GM19463 (cell line): ENCODE data around the gene ZNF621.
A peak's percentile ranks its signal among the peaks of the same experiment; 100 is the strongest.

Experiments
- ATAC-seq: cut with Tn5 transposase; IDR thresholded peaks from one replicate; pipeline ENCODE4 v1.9.1; 2021; ENCODE audit warnings: mild to moderate bottlenecking, moderate library complexity; ENCODE audit not compliant: unreplicated experiment

Gene ZNF621

DNA sequence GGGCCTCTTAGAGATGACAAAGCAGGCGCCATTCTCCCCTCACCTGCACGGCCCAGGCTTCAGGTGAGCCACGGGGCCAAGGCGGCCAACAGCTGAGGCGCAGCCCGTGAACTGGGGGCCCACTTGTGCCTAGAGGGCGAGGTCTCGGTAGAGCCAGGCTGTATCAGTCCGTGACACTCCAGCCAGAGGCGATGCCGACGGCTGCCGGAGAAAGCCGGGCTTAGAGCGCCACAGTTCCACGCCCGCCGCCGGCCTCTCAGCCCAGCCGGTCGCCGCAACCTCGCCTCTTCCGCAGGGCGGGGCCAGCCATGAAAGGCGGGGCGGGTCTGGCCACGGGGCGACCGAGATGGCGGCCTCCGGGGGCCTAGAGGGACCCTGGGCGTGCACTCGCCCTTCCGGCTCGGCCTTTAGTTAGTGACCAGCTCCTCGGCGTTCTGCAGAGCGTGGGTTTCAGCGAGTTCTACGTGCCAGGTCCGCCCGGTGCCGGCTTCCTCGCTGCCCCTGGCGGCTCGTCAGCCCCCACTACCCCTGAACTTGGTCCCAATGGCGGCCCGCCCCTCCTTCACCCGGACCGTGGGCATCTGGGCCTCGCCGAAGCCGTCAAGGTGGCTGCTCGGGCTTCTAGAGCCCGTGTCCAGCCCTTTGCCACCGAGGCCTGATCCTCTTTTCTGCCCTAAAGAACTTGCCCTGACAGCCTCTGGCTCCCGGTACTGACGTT lies at the start of gene ZNF621:
Gene ZNF621, plus strand, starts transcription at position 393 of the 718 bp plus-strand sequence. CDS start 881 bp downstream, outside the sequence.
- ATAC-seq = peak; percentile 99

DNA sequence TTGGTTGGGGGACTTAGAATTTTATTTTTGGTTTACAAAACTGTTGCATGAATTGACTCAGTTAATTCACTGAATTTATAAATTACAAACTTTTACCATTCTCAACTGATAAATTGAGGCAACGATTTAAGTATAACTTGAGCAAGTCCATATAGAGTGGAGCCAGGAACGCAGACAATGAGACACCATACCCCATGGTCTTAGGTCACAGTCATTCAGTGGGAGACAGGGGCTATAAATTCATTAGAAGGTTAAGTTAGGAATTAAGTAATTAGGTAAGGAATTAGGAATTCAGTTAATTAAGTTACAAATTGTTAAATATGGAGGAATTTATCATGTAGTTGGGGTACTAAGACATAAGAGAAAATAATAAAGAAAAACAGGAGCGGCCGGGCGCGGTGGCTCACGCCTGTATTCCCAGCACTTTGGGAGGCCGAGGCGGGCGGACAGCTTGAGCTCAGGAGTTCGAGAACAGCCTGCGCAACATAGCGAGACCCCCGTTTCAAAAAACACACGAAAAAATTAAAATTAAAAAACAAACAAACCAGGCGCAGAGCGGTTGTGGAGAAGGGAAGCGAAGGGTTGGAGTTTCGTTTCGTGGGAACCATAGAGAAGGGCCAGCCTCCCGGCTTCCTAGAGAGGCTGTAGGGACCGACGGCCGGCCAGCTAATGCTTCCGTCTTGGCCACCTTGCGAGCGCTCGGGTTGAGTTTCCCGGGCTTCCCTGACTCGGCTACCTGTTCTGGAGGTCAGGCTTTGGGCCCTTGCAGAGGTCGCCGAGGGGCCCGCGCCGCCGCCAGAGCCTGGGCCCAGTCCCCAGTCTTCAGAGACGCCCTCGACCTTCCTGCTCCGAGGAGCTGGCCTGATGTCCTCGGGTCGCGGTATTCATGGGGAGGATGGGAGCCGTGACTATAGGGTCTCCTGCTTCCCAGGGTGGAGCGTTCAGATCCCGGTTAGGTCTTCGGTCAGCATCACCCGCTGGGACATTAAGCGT lies 48.0 kb upstream of the ZNF621 start, which contains the start of gene ZNF619:
Gene ZNF619, plus strand, starts transcription at position 645 of the 993 bp plus-strand sequence. CDS start 858 bp downstream, outside the sequence.
- ATAC-seq = peak; percentile 87

DNA sequence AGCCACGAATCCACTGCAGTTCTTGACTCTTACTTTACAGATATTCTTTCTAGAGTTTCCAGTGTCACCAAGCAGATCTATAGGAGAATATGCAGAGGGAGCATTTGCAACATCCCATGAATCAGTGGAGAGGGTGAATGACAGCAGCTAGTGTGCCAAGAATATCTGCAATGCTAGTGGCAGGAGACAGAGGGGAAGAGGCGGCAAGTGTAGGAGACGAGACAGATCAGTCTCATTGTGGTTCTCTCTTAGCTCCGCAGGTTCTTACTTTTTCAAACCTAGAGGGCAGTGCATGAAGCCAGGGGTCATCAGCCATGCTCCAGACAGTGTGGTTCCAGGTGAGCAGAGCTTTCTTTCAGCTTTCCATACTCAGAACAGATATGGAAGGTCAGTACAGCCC lies 47.1 kb upstream of the ZNF621 start:
- ATAC-seq = no peak

DNA sequence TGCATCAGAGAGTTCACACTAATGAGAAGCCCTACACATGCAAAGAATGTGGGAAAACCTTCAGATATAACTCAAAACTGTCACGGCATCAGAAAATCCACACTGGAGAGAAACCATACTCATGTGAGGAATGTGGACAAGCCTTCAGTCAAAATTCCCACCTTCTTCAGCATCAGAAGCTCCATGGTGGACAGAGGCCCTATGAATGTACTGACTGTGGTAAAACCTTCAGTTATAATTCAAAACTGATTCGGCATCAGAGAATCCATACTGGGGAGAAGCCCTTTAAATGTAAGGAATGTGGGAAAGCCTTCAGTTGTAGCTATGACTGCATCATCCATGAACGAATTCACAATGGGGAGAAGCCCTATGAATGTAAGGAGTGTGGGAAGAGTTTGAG lies 37.6 kb upstream of the ZNF621 start:
- no peak for ATAC-seq

DNA sequence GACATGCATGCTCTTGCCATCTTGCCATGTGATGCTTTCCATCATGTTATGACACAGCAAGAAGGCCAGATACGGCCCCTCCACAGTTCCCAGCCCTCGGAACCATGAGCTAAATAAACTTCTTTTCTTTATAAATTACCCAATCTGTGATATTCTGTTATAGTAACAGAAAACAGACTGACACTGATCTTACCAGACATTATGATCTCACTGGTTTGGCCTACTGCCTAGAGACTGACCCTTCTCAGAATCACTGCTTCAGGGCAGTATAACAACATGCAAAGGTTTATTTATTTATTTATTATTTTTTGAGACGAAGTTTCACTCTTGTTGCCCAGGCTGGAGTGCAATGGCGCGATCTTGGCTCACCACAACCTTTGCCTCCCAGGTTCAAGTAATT lies 33.8 kb upstream of the ZNF621 start:
- ATAC-seq = no peak

DNA sequence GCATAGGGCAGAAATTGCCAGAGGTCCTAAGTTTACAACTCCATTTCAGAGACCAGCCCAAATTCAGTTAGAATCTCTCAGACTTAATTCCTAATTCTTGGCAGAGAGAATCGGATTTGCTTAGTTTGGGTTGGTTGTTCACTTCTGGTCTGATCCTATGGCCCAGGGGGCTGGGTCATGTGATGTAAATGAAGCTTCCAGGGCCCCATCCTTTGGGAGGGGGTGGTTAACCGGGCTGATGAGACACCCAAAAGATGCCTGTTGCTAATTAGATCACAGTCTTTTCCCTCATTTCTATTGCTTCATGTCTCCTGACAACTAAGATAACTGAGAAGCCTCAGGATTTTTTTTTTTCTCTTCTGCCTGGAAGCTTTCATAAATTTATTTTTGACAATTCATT lies 30.1 kb upstream of the ZNF621 start:
- no peak for ATAC-seq

DNA sequence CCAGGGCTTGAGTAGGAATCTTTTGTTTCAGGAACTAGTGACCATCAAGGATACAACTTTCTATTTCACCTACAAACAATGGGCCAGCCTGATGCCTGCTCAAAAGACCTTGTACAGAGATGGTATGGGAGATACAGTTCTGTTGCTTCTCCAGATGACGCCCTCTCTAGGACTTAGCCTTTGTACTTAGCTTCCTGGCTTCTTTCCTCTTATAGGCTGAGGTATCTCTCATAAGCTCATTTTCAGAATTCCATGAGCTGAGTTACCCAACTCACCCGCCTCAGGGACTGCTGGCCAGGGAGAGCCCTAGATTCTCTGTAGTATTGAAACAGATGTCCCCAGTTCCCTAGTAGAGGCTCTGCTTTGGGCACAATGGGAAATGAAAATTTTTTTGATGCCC lies 27.5 kb upstream of the ZNF621 start:
- ATAC-seq = no peak

DNA sequence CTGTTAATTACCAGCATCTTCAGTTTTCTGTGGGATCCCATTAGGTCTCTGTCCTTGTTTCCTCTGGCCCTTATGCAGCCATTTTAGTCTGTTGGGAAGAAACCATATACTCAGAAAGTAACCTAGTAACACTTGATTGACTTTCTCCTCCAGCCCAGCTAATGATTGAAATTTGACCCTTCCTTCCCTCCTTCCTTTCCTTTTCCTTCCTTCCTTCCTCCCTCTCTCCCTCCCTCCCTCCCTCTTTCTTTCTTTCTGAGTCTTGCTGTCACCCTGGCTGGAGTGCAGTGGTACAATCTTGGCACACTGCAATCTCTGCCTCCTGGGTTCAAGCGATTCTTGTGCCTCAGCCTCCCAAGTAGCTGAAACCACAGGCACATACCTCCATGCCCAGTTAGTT lies 24.8 kb upstream of the ZNF621 start:
- no peak for ATAC-seq

DNA sequence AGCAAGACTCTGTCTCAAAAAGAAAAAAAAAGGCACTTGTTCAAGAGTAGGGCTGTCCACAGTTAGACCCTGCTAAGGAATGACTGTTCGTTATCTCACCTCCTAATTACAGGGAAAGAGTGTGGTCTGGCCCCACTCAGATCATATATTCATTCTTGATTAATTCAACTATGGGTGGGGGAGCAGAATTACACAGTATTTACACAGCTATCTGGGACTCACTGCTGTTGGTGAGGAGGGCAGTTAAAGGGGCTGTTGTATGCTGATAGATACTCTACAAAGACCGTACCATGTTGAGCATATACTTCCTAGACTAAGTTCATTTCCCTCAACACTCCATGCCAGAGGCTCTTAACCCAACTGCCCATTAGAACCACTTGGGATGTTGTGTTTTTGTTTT lies 22.7 kb upstream of the ZNF621 start:
- ATAC-seq = no peak

DNA sequence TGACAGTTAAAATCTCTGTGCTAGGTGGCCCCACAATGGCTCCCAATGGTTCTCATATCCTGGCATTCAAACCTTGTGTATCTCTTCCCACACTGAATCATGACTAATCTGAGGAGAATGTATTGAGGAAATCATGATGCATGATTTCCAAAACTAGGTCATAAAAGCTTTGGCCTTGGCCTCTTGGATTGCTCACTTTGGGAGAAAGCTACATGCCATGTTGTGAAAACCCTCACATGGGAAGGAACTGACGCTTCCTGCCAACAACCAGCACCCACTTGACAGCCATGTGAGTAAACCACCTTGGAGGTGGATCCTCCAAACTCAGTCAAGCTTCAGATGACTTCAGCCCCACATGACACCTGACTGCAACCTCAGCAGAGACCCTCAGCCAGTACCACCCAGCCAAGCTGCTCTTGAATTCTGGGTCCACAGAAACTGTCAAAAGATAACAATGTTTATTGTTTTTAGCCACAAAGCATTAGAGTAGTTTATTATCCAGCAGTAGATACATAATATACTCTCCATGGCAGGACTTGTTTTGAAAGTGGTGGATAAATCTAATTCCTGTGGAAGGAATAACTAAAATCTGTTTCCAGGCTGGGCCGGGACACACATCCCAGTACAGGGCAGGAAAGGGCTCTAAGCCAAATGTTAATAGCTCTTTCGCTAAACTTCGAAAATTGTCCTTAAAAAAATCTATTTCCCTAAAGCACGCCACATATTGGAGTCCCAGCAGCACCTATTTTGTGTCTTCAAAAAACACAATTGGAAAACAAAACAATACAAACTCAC lies 19.9 kb upstream of the ZNF621 start:
- no peak for ATAC-seq

DNA sequence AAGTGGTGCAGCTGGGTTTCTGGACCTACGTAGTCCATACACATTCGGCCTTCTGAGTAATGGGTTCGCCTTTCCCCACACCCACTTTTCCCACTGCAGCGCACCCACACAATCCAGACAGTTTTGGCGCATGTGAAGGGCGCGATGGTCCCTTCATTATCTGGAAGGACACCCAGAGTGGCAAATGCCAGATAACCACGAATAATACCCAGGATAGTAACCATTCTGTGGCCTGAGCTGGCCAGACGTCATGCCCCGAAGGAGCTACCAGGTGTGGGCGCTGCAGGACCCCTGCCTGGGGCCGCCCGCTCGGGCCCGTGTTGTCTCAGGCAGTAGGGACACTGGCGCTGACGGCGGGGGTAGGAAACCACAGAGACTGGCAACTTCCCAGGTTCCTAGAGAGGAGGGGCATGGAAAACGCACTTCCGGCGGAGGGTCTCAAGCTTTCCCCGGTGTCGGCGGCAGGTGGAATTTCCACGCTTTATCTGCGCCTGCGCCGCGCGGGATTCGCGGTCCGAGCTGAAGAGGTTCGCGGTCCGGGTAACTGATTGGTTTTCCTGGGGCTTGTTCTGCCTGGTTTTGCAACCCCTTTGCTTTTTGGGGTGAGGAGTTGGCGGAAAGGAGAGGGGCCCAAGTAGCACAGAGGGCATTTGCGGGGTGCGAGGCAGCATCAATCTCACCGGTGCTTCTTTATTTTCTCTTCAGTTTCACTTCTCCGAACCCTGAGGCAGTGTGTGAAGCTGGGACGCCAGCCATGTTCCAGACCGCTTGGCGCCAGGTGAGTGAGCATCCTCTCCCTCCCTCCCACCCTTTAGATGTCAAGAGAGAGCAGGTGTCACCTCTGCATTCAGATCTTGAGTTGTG lies 18.9 kb upstream of the ZNF621 start, which contains the start of gene ZNF620:
Gene ZNF620, plus strand, starts transcription at position 441 of the 864 bp plus-strand sequence. Its CDS starts 314 bp downstream, at position 755.
- ATAC-seq = peak; percentile 78

DNA sequence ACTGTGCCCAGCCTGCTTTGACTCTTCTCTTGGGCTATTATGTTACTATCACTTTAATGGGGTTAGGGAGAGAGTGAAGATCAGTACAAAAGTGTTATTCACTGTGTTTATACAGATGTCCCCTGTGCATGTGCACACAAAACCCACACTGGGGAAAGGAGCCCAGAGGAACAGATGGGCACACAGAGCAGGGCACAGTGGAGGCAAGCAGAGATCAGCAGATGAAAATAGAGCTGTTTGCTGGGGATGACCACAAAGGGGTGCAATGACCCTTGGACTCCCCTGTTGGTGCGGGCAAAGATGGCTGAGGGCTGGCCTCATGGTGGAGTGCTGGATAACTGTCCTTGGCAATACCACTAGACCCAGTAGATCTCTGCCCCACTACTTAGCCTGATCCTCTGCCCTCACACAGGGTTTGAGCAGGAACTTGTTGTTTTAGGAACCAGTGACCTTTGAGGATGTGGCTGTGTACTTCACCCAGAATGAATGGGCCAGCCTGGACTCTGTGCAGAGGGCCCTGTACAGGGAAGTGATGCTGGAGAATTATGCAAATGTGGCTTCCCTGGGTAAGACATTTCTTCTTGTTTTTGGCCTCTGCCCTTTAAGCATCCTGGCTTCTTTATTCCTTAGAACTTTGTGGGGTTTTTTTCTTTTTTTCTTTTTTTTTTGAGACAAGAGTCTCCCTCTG lies 13.6 kb upstream of the ZNF621 start:
- ATAC-seq = no peak

DNA sequence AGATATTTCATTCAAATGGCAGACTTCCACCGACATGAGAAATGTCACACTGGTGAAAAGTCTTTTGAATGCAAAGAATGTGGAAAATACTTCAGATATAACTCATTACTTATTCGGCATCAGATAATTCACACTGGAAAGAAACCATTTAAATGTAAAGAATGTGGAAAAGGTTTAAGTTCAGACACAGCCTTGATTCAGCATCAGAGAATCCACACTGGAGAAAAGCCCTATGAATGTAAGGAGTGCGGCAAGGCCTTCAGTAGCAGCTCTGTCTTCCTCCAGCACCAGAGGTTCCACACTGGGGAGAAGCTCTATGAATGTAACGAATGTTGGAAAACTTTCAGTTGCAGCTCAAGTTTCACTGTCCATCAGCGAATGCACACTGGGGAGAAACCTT lies 8.6 kb upstream of the ZNF621 start:
- ATAC-seq = no peak

DNA sequence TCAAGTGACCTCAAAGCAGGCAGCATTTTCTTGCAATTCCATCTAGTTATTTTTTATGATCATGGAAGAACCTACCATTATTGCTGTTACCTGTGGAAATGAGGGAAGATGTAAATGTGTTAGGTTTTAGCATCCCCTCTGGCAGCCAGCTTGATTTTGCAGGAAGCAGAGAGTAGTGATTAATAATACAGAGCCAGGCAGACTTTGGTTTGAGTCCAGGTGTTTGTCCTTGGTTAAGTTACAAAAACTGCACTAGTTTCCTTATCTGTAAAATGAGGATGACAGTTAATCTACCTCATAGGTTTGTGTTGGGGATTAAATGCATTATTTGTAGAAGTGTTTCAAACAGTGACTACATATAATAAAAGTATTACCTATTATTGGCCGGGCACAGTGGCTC lies 6.7 kb upstream of the ZNF621 start:
- no peak for ATAC-seq

DNA sequence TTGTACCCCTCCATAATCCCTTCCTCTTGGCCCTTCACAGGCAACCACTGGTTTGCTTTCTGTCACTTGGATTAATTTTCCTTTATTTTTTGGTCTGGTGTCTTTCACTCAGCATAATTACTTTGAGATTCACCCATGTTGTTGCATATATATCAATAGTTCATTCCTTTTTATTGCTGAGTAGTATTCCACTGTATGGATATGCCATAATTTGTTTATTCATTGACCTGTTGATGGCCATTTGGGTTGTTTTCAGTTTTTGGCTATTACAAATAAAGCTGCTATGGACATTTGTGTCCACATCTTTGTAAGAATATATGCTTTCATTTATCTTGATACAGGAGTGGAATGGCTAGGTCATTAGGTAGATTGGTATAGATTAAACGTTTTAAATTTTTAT lies 5.9 kb upstream of the ZNF621 start:
- no peak for ATAC-seq

DNA sequence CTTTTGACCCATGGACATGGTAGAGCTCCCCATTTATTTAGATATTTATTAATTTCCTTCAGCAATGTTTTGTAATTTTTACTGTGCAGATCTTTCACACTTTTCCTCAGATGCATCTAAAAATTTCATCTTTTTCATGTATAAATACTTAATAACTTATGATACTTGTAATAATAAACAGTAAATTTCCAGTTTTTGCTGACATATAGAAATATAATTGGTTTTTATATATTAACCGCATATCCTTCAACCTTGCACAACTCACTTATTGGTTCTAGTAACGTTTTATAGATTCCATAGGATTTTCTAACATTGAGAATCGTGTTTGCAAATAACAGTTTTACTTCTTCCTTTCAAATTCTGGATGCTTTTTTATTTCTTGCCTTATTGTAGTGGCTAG lies 3.5 kb upstream of the ZNF621 start:
- ATAC-seq = no peak

DNA sequence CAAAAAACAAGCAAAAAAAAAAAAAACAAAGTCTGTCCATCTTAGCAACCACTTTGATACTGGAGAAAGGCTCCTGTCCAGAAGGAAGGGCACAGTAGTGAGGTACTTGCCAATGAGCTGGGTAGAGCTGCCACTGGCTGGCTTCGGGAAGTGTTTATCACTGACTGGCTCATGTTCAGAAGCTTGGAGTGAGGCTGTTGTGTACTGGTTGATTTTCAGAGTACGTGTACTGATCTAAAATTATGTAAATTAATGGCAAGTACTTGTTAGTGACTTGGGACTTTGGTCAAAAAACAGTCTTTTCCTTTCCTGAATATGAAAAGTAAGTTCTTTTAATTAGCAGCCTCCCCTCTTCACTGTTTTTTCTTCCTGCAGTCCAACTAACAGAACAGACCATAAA lies 979 bp upstream of the ZNF621 start:
- no peak for ATAC-seq

DNA sequence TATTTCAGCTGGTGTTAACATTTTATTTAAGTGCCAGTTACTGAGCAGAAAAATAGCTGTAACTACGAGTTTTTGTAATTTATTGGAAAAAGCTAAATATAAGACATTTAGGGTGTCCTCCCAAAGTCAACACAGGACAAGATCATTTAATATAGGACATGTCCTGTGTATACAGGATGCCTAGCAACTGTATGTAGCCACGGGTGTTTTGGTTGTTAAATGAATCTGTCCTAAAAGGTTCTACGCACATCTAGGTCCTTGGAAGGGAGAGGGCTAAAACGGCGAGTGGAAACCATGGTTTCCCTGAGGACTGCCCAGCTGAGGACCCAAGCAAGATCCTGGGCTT lies 565 bp upstream of the ZNF621 start:
- ATAC-seq = no peak

DNA sequence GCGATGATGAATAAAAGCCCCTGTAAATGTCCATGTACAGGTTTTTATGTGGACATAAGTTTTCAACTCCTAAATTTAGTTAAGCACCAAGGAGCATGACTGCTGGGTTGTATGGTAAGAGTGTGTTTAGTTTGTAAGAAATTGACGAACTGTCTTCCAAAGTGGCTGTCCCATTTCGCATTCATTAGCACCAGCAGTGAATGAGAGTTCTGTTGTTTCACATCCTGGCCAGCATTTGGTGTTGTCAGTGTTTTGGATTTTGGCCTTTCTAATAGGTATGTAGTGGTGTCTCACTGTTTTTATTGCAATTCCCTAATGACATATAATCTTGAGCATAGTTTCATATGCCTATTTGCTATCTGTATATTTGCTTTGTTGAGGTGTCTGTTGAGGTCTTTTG lies 3.7 kb downstream of the ZNF621 start:
- ATAC-seq = no peak

DNA sequence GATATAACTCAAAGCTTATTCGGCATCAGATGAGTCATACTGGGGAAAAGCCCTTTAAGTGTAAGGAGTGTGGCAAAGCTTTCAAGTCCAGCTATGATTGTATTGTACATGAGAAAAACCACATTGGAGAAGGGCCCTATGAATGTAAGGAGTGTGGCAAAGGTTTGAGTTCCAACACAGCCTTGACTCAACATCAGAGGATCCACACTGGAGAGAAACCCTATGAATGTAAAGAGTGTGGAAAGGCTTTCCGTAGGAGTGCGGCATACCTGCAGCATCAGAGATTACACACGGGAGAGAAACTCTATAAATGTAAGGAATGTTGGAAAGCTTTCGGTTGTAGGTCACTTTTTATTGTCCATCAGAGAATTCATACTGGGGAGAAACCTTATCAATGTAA lies 7.5 kb downstream of the ZNF621 start:
- ATAC-seq = no peak
